IMR-90 (cell line): Measurements from ENCODE around the gene WIPF2. TPM values are rescaled to one million over a fixed set of nuclear protein-coding genes. Genes with fewer than 3 reads are reported as not detected.

Experiments used
- ATAC-seq: fragments of 200-7000 bp; cut with Tn5 transposase; 2 replicates; pipeline ENCODE4 v1.9.1; 2020; ENCODE audit warnings: low read depth, mild to moderate bottlenecking, moderate library complexity
- BruUV-seq: library from RNA; stranded (reverse); fragments of 400-500 nt; replicated peaks from 2 replicates; lab custom pipeline; 2021; lab: Mats Ljungman, UMichigan
- CTCF ChIA-PET: fragments of 300-600 bp; formaldehyde crosslinking; extraction: SDS; loops from one replicate; lab custom pipeline; 2021; ENCODE audit warnings: antibody characterized with exemption; lab: Yijun Ruan, JAX
- POLR2A ChIA-PET: fragments of 300-600 bp; sonication (Branson Sonifier 250); formaldehyde crosslinking; loops from one replicate; lab custom pipeline; 2022; ENCODE audit warnings: antibody characterized with exemption; ENCODE audit not compliant: unreplicated experiment; lab: Charles Lee
- DNase-seq: peaks from one replicate; pipeline ENCODE4 v3.0.0; 2013
- H2AFZ ChIP-seq: replicated peaks from 2 replicates; pipeline ENCODE3; 2013; ENCODE audit warnings: low read length, mild to moderate bottlenecking; ENCODE audit not compliant: poor library complexity
- H2AK5ac ChIP-seq: 2 replicates; pipeline ENCODE4 v1.6.1; 2013; ENCODE audit warnings: low read depth, low read length, inconsistent platforms
- H2AK9ac ChIP-seq: replicated peaks from 2 replicates; pipeline ENCODE3; 2013; ENCODE audit warnings: mild to moderate bottlenecking, low read depth, low read length, moderate library complexity; ENCODE audit not compliant: poor library complexity
- H2BK120ac ChIP-seq: 2 replicates; pipeline ENCODE4 v1.6.1; 2013; ENCODE audit warnings: low read depth, low read length, inconsistent platforms
- H2BK15ac ChIP-seq: 3 replicates; pipeline ENCODE4 v1.6.1; 2013; ENCODE audit warnings: low read depth, low read length, inconsistent platforms
- H2BK20ac ChIP-seq: 2 replicates; pipeline ENCODE4 v1.6.1; 2013; ENCODE audit warnings: low read depth, mild to moderate bottlenecking, inconsistent platforms, low read length, moderate library complexity
- H2BK5ac ChIP-seq: 2 replicates; pipeline ENCODE4 v1.6.1; 2013; ENCODE audit warnings: mild to moderate bottlenecking, low read depth, low read length, inconsistent platforms; ENCODE audit not compliant: poor library complexity, severe bottlenecking
- H3K14ac ChIP-seq: replicated peaks from 2 replicates; pipeline ENCODE4 v1.6.1; 2013; ENCODE audit warnings: low read depth, low read length, inconsistent platforms
- H3K18ac ChIP-seq: 2 replicates; pipeline ENCODE4 v1.6.1; 2013; ENCODE audit warnings: low read depth, low read length, control low read depth
- H3K23ac ChIP-seq: 2 replicates; pipeline ENCODE4 v1.6.1; 2013; ENCODE audit warnings: low read depth, low read length, inconsistent platforms
- H3K27ac ChIP-seq: 2 replicates; pipeline ENCODE4 v1.5.1; 2013; ENCODE audit warnings: mild to moderate bottlenecking, control low read depth, low read length; ENCODE audit not compliant: insufficient read depth
- H3K27me3 ChIP-seq: 2 replicates; pipeline ENCODE4 v1.6.1; 2013; ENCODE audit warnings: low read length; ENCODE audit not compliant: control insufficient read depth, insufficient read depth
- H3K36me3 ChIP-seq: 2 replicates; pipeline ENCODE4 v1.6.1; 2013; ENCODE audit warnings: low read length, mixed read lengths; ENCODE audit not compliant: control insufficient read depth, insufficient read depth
- H3K4ac ChIP-seq: 2 replicates; pipeline ENCODE4 v1.6.1; 2013; ENCODE audit warnings: low read depth, low read length, inconsistent platforms
- H3K4me1 ChIP-seq: 2 replicates; pipeline ENCODE4 v1.6.1; 2013; ENCODE audit warnings: low read length, mixed read lengths; ENCODE audit not compliant: control insufficient read depth, insufficient read depth
- H3K4me2 ChIP-seq: 2 replicates; pipeline ENCODE4 v1.6.1; 2013; ENCODE audit warnings: low read depth, mild to moderate bottlenecking, control low read depth, low read length, moderate library complexity
- H3K4me3 ChIP-seq: 2 replicates; pipeline ENCODE4 v1.5.1; 2013; ENCODE audit warnings: low read depth, mild to moderate bottlenecking, control low read depth, low read length, moderate library complexity; ENCODE audit not compliant: insufficient read depth
- H3K56ac ChIP-seq: 2 replicates; pipeline ENCODE4 v1.6.1; 2013; ENCODE audit warnings: low read length, inconsistent platforms; ENCODE audit not compliant: insufficient read depth; ENCODE audit errors: extremely low read depth
- H3K79me1 ChIP-seq, 2 experiments: 2 replicates each; pipeline ENCODE4 v1.6.1; 2013; ENCODE audit warnings: low read length in 2 of 2, inconsistent platforms in 1 of 2, low read depth in 1 of 2
- H3K9ac ChIP-seq: 2 replicates; pipeline ENCODE4 v1.6.1; 2013; ENCODE audit warnings: low read depth, low read length, control low read depth
- H3K9me1 ChIP-seq: 2 replicates; pipeline ENCODE4 v1.6.1; 2013; ENCODE audit warnings: low read length, inconsistent platforms; ENCODE audit not compliant: insufficient read depth
- H3K9me3 ChIP-seq: 2 replicates; pipeline ENCODE4 v1.6.1; 2013; ENCODE audit warnings: low read length; ENCODE audit not compliant: control insufficient read depth, insufficient read depth
- H4K20me1 ChIP-seq: 2 replicates; pipeline ENCODE4 v1.6.1; 2013; ENCODE audit warnings: low read length, inconsistent platforms; ENCODE audit not compliant: insufficient read depth
- H4K5ac ChIP-seq: 2 replicates; pipeline ENCODE4 v1.6.1; 2013; ENCODE audit warnings: mild to moderate bottlenecking, low read depth, low read length, control low read depth
- H4K8ac ChIP-seq, 2 experiments: 2 replicates each; pipeline ENCODE4 v1.6.1; 2013; ENCODE audit warnings: low read depth in 2 of 2, low read length in 2 of 2, control low read depth in 1 of 2, inconsistent platforms in 1 of 2
- H4K91ac ChIP-seq: 2 replicates; pipeline ENCODE4 v1.6.1; 2013; ENCODE audit warnings: low read depth, low read length, inconsistent platforms; ENCODE audit not compliant: insufficient read depth
- CTCF ChIP-seq: conservative IDR thresholded peaks from 2 replicates; pipeline ENCODE4 v1.5.1; 2012; ENCODE audit warnings: mild to moderate bottlenecking, low read depth, low read length, improper control_type of control experiment
- ELK1 ChIP-seq: fragments of 150-350 bp; IDR thresholded peaks from 2 replicates; pipeline ENCODE4 v1.6.1; 2016; ENCODE audit warnings: low read depth, mild to moderate bottlenecking, low read length, moderate library complexity, borderline replicate concordance
- FOS ChIP-seq: fragments of 150-350 bp; IDR thresholded peaks from 2 replicates; pipeline ENCODE4 v1.6.1; 2016; ENCODE audit warnings: low read depth, low read length
- MAFK ChIP-seq: IDR thresholded peaks from 2 replicates; pipeline ENCODE4 v1.6.1; 2012; ENCODE audit warnings: low read depth, low read length, improper control_type of control experiment
- MXI1 ChIP-seq: IDR thresholded peaks from 2 replicates; pipeline ENCODE4 v1.6.1; 2012; ENCODE audit warnings: low read depth, mild to moderate bottlenecking, low read length, moderate library complexity, borderline replicate concordance
- NFE2L2 ChIP-seq: fragments of 150-350 bp; IDR thresholded peaks from 2 replicates; pipeline ENCODE4 v1.6.1; 2016; ENCODE audit warnings: low read depth, mild to moderate bottlenecking, low read length
- POLR2A ChIP-seq: IDR thresholded peaks from 2 replicates; pipeline ENCODE4 v1.6.1; 2012; ENCODE audit warnings: mild to moderate bottlenecking, low read depth, low read length
- RAD21 ChIP-seq: IDR thresholded peaks from 2 replicates; pipeline ENCODE4 v1.6.1; 2012; ENCODE audit warnings: low read length, improper control_type of control experiment
- RCOR1 ChIP-seq: IDR thresholded peaks from 2 replicates; pipeline ENCODE4 v1.6.1; 2012; ENCODE audit warnings: mild to moderate bottlenecking, low read length, improper control_type of control experiment; ENCODE audit not compliant: insufficient replicate concordance
- SMC3 ChIP-seq: fragments of 150-350 bp; IDR thresholded peaks from 2 replicates; pipeline ENCODE4 v1.6.1; 2016; ENCODE audit warnings: low read depth, mild to moderate bottlenecking, antibody characterized with exemption, low read length, moderate library complexity
- USF2 ChIP-seq: fragments of 150-350 bp; IDR thresholded peaks from 2 replicates; pipeline ENCODE4 v1.6.1; 2017; ENCODE audit warnings: mild to moderate bottlenecking, antibody characterized with exemption, low read length, low read depth
- WGBS, 2 experiments: methylation state at CpG; one replicate each; pipeline versions ENCODE4 v1.1.5 to v1.1.7; 2013; ENCODE audit warnings: missing lambda C conversion rate in 2 of 2; ENCODE audit not compliant: insufficient read length in 1 of 2; ENCODE audit errors: extremely low coverage in 2 of 2; 5-methylcytosine and 5-hydroxymethylcytosine counted together
- dilution Hi-C: fragments of 300-500 bp; cut with HindIII; formaldehyde crosslinking; loops from one replicate; pipeline ENCODE4 v1.14.3; 2018; ENCODE audit warnings: low sequenced_read_pairs; ENCODE audit not compliant: unreplicated experiment
- in situ Hi-C: fragments of 300-500 bp; cut with MboI; formaldehyde crosslinking; loops from 3 replicates; pipeline ENCODE4 v1.14.3; 2019; ENCODE audit warnings: low sequenced_read_pairs, inconsistent platforms, mixed read lengths
- intact Hi-C: fragments of 100-400 bp; cut with micrococcal nuclease; formaldehyde crosslinking; loops from 2 replicates; pipeline ENCODE4 v1.10.0; 2022
- polyA plus RNA-seq, 3 experiments: library from polyadenylated mRNA; depleted of rRNA; stranded (reverse); fragments of >200 nt; gene quantifications; 2 replicates each; pipeline ENCODE4 v1.2.3, GENCODE V29; 2012; ENCODE audit warnings: low replicate concordance in 1 of 3
- total RNA-seq: library from RNA; depleted of rRNA; stranded (reverse); fragments of >200 nt; gene quantifications from 2 replicates; pipeline ENCODE4 v1.2.3, GENCODE V29; 2012

The WIPF2 gene
- total and polyA plus RNA-seq, 2 of the 4 experiments (the other 2 are of a cell fraction), result 2.0 to 8.9 TPM

GRCh38 chr17:40321961-40322357 is 102.9 kb downstream of the WIPF2 start:
- Histone ChIP-seq H3K36me3 (no peaks in the 10 kb centered on the region), H2BK15ac (peak overlapping the region; percentile 79; the same call in 2 of the 3 replicates), H3K4ac (peak overlapping the region; percentile 98), H3K9me1 (peaks cover 39% of the 10 kb centered on the region), H3K23ac (peak overlapping the region; percentile 98; the same call in 1 of the 2 replicates), H4K5ac (peak overlapping the region; percentile 87), H3K9me3 (no peaks in the 10 kb centered on the region), H3K27ac (peak overlapping the region; percentile 78), H4K91ac (peak overlapping the region; percentile 96), H3K9ac (peak overlapping the region; percentile 49), H3K4me2 (peak overlapping the region; percentile 87), H3K4me1 (peaks cover 57% of the 10 kb centered on the region), H2BK120ac (peak overlapping the region; percentile 92), H4K8ac (peak overlapping the region; percentile 83 to 99), H2BK5ac (peak overlapping the region; percentile 90), H3K18ac (peak overlapping the region; percentile 75), H2AK5ac (peak overlapping the region; percentile 99), H3K79me1 (peaks cover 17 to 92% of the 10 kb centered on the region in 2 experiments), H3K27me3 (no peaks in the 10 kb centered on the region), H3K56ac (peak overlapping the region; percentile 35; the same call in 1 of the 2 replicates), H2BK20ac (peak overlapping the region; percentile 78; the same call in 1 of the 2 replicates), H3K14ac (peak overlapping the region; percentile 96), H2AFZ (peak overlapping the region; percentile 92), H3K4me3 (peak overlapping the region; percentile 14; the same call in 1 of the 2 replicates), H2AK9ac (peak overlapping the region; percentile 98), H4K20me1 (peaks cover 67% of the 10 kb centered on the region)
- dilution Hi-C loops, result no loop called here
- ATAC-seq (no peak), DNase-seq (no peak)
- POLR2A ChIA-PET, result no interaction called here
- in situ Hi-C loops, result no loop called here
- intact Hi-C loops, result no loop called here
- CTCF ChIA-PET, result interaction anchor here (1.1 to 2.1 kb wide), 2 partner anchors 17 to 19 kb away, joined by 3 to 6 read pairs; no protein-coding TSS in a partner anchor
- no CpG with 5 or more reads among the region's 4 CpGs for WGBS, 2 experiments
- BruUV-seq, result no TSS peak
- TF ChIP-seq MXI1 (no peak), NFE2L2 (no peak), SMC3 (no peak), FOS (no peak), RAD21 (no peak), MAFK (no peak), ELK1 (no peak), RCOR1 (no peak), CTCF (no peak), USF2 (no peak), POLR2A (no peak)
